BJ (cell line): ENCODE measurements around the gene NDP. TPM values are rescaled to one million over a fixed set of nuclear protein-coding genes. Genes with fewer than 3 reads are reported as not detected.

Experiments used
- CTCF ChIA-PET: fragments of 350-600 bp; formaldehyde crosslinking; extraction: SDS; loops from one replicate; lab custom pipeline; 2021; ENCODE audit warnings: antibody characterized with exemption, inconsistent platforms; lab: Yijun Ruan, JAX
- POLR2A ChIA-PET: fragments of 300-600 bp; sonication (Branson Sonifier 250); formaldehyde crosslinking; extraction: SDS; loops from one replicate; lab custom pipeline; 2021; ENCODE audit warnings: antibody characterized with exemption; lab: Charles Lee
- DNase-seq: peaks from one replicate; pipeline ENCODE4 v3.0.0-alpha.2; 2011; ENCODE audit warnings: low read depth
- H3K27me3 ChIP-seq: 2 replicates; pipeline ENCODE4 v1.6.0; 2011; ENCODE audit warnings: low read length; ENCODE audit not compliant: control insufficient read depth, insufficient read depth
- H3K36me3 ChIP-seq: 2 replicates; pipeline ENCODE4 v1.5.1; 2011; ENCODE audit warnings: low read length; ENCODE audit not compliant: control insufficient read depth, insufficient read depth
- H3K4me3 ChIP-seq: 2 replicates; pipeline ENCODE4 v1.5.1; 2011; ENCODE audit warnings: low read depth, mild to moderate bottlenecking, control low read depth, low read length
- polyA plus RNA-seq: library from polyadenylated mRNA; depleted of rRNA; stranded (reverse); fragments of >200 nt; gene quantifications from 2 replicates; pipeline ENCODE4 v1.2.3, GENCODE V29; 2011
- TF ChIP-seq, protein P1 (sequence below): IDR thresholded peaks from 2 replicates; pipeline ENCODE4 v1.5.1; 2011; ENCODE audit warnings: low read depth, mild to moderate bottlenecking, control low read depth, inconsistent platforms, low read length, moderate library complexity; ENCODE audit not compliant: insufficient read depth

NDP gene
- polyA plus RNA-seq, 1 experiment: not detected

DNA sequence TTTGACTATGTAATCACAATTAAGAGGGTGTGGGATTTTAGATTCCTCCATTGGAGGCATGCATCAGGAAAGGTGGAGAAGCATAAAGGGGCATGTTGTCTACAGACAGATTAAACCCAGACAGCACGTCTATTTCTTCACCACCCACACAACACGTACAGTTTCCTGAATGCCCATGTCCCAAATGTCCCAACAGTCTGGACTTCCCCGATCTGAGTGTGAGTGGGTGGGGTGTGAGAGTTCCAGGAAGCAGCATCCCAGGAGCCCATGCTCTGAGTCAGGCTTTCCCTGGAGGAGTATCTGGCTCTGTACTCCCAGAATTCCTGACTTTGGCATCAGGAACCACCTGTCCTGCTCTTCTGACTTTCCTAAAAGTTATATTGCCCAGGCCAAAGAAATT, 30.8 kb upstream of the NDP start:
- DNase-seq: no peak
- H3K36me3 ChIP-seq: no peaks in the 10 kb centered on the region
- ChIA-PET POLR2A (interaction anchor here (0.7 kb wide), 1 partner anchor 34 kb away, joined by 6 read pairs; no protein-coding TSS in a partner anchor), CTCF (no interaction called here)
- no peaks in the 10 kb centered on the region for H3K27me3 ChIP-seq
- no peak overlapping the region for H3K4me3 ChIP-seq
- TF ChIP-seq, protein P1, sequence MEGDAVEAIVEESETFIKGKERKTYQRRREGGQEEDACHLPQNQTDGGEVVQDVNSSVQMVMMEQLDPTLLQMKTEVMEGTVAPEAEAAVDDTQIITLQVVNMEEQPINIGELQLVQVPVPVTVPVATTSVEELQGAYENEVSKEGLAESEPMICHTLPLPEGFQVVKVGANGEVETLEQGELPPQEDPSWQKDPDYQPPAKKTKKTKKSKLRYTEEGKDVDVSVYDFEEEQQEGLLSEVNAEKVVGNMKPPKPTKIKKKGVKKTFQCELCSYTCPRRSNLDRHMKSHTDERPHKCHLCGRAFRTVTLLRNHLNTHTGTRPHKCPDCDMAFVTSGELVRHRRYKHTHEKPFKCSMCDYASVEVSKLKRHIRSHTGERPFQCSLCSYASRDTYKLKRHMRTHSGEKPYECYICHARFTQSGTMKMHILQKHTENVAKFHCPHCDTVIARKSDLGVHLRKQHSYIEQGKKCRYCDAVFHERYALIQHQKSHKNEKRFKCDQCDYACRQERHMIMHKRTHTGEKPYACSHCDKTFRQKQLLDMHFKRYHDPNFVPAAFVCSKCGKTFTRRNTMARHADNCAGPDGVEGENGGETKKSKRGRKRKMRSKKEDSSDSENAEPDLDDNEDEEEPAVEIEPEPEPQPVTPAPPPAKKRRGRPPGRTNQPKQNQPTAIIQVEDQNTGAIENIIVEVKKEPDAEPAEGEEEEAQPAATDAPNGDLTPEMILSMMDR: no peak

DNA sequence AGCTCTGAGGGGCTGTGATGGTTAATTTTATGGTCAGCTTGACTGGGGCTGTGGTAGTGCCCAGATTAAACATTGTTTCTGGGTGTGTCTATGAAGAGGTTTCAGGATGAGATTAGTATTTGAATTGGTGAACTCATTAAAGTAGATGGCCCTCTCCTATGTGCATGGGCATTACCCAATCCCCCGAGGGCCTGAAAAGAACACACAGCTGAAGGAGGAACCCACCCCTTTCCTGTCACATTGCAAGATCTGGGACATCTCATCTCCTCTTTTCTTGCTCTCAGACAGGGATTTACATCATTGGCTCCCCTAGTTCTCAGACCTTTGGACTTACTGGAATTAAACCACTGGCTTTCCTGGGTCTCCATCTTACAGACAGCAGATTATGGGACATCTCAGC, 29.4 kb upstream of the NDP start:
- DNase-seq: no peak
- no peaks in the 10 kb centered on the region for H3K27me3 ChIP-seq
- H3K4me3 ChIP-seq: no peak overlapping the region
- ChIA-PET CTCF (no interaction called here), POLR2A (no interaction called here)
- H3K36me3 ChIP-seq: no peaks in the 10 kb centered on the region
- TF ChIP-seq, protein P1: no peak

DNA sequence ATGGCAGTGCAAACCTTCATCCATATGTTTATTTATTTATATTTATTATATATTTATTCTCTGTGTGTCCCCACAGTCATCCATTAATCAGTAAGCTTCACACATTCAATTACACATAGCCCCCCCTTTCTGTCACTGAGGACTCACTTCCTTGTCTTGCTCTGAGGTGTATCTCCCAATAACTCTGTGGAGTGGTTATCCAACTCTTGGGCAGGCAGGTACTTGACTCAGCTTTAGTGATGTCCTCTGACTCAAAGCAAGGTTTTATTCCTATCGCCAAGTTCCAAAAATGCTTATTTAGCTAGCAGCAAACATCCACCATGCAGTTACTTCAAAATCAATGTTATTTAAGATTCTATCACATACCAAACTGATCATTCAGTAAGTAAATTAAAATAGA, 25.2 kb upstream of the NDP start:
- DNase-seq: no peak
- no peak overlapping the region for H3K4me3 ChIP-seq
- POLR2A ChIA-PET: no interaction called here
- no peaks in the 10 kb centered on the region for H3K36me3 ChIP-seq
- H3K27me3 ChIP-seq: no peaks in the 10 kb centered on the region
- TF ChIP-seq, protein P1: no peak
- CTCF ChIA-PET: no interaction called here

DNA sequence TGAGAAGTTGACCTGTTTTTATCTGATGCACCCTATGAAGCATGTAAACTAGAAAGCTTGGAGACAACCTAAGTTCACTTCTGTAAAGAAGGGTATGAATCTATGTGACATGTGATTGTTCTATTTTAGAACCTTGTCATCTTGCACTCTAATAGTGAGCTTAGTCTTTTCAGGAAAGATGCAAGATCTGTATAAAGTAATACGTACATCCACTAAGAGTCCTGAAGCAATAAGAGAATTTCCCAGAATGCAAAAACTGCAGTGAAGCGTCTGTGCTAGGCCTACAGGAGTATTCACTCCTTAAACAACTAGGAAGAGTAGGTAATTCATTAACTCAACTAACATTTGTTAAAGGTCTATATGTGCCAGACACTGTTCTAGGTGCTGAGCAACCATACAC, 23.3 kb upstream of the NDP start:
- Histone ChIP-seq H3K36me3 (no peaks in the 10 kb centered on the region), H3K27me3 (no peaks in the 10 kb centered on the region), H3K4me3 (no peak overlapping the region)
- ChIA-PET POLR2A (no interaction called here), CTCF (no interaction called here)
- TF ChIP-seq, protein P1: no peak
- no peak for DNase-seq

DNA sequence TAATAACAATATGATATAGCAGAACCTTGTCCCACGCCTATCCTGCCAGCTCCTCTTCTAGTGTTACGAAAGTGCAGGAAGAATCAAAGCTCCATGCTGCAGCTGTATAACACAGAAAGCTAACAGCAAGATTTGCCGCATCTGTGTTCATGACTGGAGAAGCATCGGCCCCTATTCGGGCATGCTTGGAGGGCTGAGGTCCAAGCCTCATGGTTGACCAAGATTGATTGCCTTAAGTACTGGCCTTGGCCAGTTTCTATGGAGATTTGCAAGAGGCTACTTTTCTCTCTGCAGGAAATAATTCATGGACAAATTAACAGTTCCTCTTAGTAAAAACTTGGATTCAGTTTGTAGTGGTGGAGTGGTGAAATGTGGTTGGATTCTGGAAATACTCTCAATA, 12.9 kb upstream of the NDP start:
- ChIA-PET POLR2A (no interaction called here), CTCF (no interaction called here)
- Histone ChIP-seq H3K4me3 (no peak overlapping the region), H3K27me3 (no peaks in the 10 kb centered on the region), H3K36me3 (no peaks in the 10 kb centered on the region)
- TF ChIP-seq, protein P1: no peak
- no peak for DNase-seq
